Spleen (tissue), 7 donors: ENCODE data around the gene LIMS3.
"Not testable (repeated sequence)": the region's sequence is repeated elsewhere in the genome, so short reads cannot be mapped to it uniquely, and the experiment has no call there.

Experiments used
- POLR2A ChIP-seq, 3 donors: fragments of 450-650 bp; IDR thresholded peaks; one replicate each; pipeline ENCODE4 v1.5.1; 2017; ENCODE audit warnings: antibody characterized with exemption in 3 of 3, mild to moderate bottlenecking in 1 of 3
- POLR2AphosphoS5 ChIP-seq, 3 donors: sonication (generic); formaldehyde crosslinking; IDR thresholded peaks; one replicate each; pipeline ENCODE4 v1.5.1; 2017; ENCODE audit warnings: antibody characterized with exemption in 3 of 3
- TF ChIP-seq, protein P1 (sequence below), 11 experiments: fragments of 200-600 bp in 7 of 11; fragments of 450-650 bp in 4 of 11; sonication (generic) in 4 of 11; IDR thresholded peaks in 8 of 11; conservative IDR thresholded peaks in 3 of 11; 1 replicate in 7 of 11; 2 replicates in 4 of 11; pipeline versions ENCODE4 v1.4.0 to v1.8.0; 2016 to 2021; ENCODE audit warnings: antibody characterized with exemption in 11 of 11, inconsistent platforms in 4 of 11, mild to moderate bottlenecking in 1 of 11
- donor health status: DM: no; HTN: no; CAD: no; lungs with moderate emphysema.
- donor health status: DM: no; HTN: no; CAD: no.
- donor health status: DM: no; HTN: no; CAD: no.

DNA sequence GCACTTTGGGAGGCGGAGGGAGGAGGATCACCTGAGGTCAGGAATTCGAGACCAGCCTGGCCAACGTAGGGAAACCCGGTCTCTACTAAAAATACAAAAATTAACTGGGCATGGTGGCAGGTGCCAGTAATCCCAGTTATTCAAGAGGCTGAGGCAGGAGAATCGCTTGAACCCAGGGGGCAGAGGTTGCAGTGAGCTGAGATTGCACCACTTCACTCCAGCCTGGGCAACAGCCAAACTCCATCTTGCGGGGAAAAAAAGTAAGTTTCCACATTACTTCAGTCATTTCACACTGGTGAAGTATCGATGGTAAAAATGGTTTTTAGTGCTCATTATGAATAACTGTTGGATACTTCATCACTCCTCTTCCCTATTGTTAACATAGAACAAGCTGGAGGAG lies 16.1 kb downstream of the LIMS3 start:
- TF ChIP-seq, protein P1, sequence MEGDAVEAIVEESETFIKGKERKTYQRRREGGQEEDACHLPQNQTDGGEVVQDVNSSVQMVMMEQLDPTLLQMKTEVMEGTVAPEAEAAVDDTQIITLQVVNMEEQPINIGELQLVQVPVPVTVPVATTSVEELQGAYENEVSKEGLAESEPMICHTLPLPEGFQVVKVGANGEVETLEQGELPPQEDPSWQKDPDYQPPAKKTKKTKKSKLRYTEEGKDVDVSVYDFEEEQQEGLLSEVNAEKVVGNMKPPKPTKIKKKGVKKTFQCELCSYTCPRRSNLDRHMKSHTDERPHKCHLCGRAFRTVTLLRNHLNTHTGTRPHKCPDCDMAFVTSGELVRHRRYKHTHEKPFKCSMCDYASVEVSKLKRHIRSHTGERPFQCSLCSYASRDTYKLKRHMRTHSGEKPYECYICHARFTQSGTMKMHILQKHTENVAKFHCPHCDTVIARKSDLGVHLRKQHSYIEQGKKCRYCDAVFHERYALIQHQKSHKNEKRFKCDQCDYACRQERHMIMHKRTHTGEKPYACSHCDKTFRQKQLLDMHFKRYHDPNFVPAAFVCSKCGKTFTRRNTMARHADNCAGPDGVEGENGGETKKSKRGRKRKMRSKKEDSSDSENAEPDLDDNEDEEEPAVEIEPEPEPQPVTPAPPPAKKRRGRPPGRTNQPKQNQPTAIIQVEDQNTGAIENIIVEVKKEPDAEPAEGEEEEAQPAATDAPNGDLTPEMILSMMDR (IDR thresholded peaks at IDR 0.05 in 8 of 11, conservative IDR thresholded peaks at IDR 0.05 in 3 of 11): not testable (repeated sequence)
- TF ChIP-seq POLR2A, POLR2AphosphoS5 (IDR thresholded peaks at IDR 0.05): not testable (repeated sequence)
